Coronary artery (tissue), 2 donors: ENCODE measurements around the gene ATP6V0D1.
A peak's percentile ranks its signal among the peaks of the same experiment; 100 is the strongest.

Experiments
- DNase-seq: peaks from one replicate; pipeline ENCODE4 v3.0.0-alpha.2; 2017; ENCODE audit warnings: low spot score
- H3K27ac ChIP-seq, 2 donors: fragments of 200-600 bp; sonication (generic); one replicate each; pipeline ENCODE4 v1.5.1; 2016 to 2019
- H3K4me3 ChIP-seq: fragments of 200-600 bp; sonication (generic); 2 replicates; pipeline ENCODE4 v1.5.1; 2016; ENCODE audit warnings: mild to moderate bottlenecking, moderate library complexity
- TF ChIP-seq, protein P1 (sequence below): fragments of 200-600 bp; sonication (generic); IDR thresholded peaks from one replicate; pipeline ENCODE4 v1.5.1; 2019; ENCODE audit warnings: antibody characterized with exemption

The ATP6V0D1 gene

DNA sequence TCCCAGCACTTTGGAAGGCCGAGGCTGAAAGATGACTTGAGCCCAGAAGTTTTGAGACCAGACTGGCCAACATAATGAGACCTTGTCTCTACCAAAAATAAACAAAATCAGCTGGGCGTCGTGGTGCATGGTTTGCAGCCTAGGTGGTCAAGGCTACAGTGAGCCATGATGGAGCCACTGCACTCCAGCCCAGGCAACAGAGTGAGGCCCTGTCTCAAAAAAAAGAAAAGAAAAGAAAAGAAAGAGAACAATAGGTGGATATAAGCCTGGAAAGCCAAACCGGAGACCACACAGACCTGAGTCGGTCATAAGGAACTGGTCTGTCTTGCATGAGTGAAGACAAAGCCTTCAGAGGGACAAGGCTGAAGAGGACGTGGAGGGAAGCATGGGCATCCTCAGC, 14.4 kb downstream of the ATP6V0D1 start:
- TF ChIP-seq, protein P1, sequence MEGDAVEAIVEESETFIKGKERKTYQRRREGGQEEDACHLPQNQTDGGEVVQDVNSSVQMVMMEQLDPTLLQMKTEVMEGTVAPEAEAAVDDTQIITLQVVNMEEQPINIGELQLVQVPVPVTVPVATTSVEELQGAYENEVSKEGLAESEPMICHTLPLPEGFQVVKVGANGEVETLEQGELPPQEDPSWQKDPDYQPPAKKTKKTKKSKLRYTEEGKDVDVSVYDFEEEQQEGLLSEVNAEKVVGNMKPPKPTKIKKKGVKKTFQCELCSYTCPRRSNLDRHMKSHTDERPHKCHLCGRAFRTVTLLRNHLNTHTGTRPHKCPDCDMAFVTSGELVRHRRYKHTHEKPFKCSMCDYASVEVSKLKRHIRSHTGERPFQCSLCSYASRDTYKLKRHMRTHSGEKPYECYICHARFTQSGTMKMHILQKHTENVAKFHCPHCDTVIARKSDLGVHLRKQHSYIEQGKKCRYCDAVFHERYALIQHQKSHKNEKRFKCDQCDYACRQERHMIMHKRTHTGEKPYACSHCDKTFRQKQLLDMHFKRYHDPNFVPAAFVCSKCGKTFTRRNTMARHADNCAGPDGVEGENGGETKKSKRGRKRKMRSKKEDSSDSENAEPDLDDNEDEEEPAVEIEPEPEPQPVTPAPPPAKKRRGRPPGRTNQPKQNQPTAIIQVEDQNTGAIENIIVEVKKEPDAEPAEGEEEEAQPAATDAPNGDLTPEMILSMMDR = no peak
- Histone ChIP-seq H3K27ac (no peak overlapping the region), H3K4me3 (no peak overlapping the region)
- no peak for DNase-seq

DNA sequence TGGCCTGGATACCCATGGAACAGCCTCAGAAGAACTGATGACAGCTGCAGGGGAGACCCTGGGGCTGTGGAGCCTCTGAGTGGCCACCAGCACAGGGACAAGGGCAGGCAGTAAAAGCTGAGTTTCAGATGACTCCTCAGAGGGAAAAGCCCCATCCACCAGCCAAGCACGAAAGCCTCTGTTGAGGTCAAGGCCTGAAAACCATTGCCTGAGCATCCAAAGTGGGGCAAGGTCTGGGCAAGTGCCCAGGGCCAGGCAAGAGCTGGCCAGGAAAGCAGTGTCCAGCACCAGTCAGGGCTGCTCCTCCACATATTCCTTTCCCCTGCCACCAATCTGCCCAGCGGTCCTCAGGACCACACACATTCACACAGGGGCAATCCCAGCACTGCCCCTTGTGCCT, 16.4 kb downstream of the ATP6V0D1 start:
- no peak for DNase-seq
- Histone ChIP-seq H3K27ac (no peak overlapping the region), H3K4me3 (no peak overlapping the region)
- TF ChIP-seq, protein P1 = no peak

DNA sequence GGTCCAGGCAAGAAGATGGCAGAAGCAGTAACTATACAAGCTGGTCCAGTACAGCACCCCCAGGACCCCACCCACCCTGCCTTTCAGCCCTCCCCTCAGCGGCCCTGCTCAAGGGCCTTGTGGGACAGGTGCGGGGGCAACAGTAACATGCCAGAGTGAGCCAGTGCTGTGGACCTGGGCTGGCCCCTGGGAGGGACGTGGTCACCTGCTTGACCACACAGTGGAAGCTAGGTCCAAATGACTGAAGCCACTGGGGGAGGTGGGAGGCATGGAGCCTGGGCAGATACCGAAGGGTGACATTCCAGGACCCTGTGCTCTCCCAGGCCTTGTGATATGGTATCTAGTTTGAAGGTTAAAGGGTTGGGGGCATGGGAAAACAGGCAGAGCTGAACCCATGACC, 17.3 kb downstream of the ATP6V0D1 start:
- Histone ChIP-seq H3K4me3 (no peak overlapping the region), H3K27ac (no peak overlapping the region)
- TF ChIP-seq, protein P1 = no peak
- no peak for DNase-seq

DNA sequence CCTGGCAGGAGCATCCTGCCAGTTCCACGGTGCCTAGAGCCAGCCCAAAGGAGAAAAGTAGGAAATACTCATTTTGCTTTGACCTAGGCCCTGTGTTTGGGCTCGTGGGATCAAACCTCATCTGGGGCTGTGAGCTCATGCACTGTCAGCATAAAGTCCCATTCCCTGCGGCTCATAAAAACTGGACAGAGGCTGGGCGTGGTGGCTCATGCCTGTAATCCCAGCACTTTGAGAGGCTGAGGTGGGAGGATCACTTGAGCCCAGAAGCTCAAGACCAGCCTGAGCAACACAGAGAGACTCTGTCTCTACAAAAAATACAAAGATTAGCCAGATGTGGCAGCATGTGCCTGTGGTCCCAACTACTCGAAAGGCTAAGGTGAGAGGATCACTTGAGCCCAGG, 17.9 kb downstream of the ATP6V0D1 start:
- no peak overlapping the region for H3K4me3 ChIP-seq
- DNase-seq = no peak
- TF ChIP-seq, protein P1 = no peak
- no peak overlapping the region for H3K27ac ChIP-seq

DNA sequence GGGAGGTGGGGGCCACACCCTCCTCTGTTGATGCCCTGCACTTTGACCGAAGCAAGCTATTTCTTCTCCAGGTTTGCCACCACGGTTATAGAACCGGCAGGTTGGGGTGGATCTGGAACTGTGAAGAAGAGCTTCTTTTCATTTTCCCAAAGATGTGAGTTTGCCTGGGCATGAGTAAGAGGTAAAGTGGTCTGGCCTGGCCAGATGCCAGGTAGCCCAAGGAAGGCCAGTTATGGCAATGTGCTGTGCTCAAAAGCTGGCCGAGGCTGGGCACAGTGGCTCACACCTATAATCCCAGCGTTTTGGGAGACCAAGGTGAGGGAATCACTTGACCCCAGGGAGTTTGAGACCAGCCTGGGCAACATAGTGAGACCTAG, 18.7 kb downstream of the ATP6V0D1 start:
- Histone ChIP-seq H3K27ac (no peak overlapping the region), H3K4me3 (no peak overlapping the region)
- DNase-seq = no peak
- TF ChIP-seq, protein P1 = no peak

DNA sequence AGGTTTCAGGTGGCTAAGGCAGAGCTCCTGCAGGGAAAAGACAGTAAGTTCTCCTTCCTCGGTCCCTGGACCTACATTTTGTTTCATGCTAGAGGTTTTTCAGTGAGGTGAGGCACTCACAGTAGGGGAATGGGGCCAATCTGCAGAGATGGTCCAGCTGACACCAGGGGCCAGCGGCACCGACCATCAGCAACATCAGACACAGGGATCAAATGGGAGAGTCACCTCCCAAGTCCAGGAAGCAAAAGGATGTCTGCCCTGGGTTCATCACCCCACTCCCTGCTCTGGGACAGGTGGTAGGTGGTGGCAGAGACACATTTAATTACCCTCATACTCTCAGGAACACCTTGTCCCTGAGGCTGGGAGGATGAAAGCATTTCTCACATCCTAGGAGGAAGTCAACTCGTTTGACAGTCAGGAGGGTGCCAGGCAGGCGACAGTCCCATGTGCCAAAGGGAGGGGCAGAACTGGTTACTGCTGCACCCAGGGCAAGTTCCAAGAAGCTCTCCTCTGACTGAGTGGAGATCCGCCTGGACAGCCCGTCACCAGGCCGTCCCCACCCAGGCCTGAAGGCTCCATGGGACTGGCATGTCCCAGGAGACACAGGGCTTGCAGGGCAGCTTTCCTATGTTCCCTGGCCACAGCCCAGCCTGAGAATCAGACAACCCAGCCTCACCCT, 19.2 kb downstream of the ATP6V0D1 start:
- DNase-seq = no peak
- Histone ChIP-seq H3K27ac (no peak overlapping the region), H3K4me3 (no peak overlapping the region)
- TF ChIP-seq, protein P1 = no peak

DNA sequence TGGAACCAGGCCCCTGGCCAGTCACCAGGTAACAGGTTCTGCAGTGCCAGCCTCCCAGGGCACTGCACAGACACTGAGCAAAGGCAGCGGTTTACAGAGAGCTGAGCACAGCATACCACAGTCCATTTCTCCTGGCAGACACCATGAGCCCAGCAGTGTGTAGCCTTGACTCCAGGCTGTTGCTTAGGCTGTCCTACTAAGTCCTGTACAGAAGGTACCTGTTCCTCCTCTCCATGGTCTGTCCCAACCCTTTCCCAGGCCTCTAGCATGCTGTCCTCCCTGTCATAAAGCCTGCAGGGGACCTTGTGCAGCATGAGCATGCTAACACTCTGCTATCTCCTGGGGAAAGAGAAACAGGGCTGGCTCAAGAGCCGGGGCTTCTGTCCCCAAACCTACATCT, 20.0 kb downstream of the ATP6V0D1 start:
- no peak overlapping the region for H3K4me3 ChIP-seq
- no peak for DNase-seq
- H3K27ac ChIP-seq = peak overlapping the region in 1 of 2 donors; percentile 73
- TF ChIP-seq, protein P1 = no peak
